ENCODE measurements around the gene PPEF1. TPM values are rescaled to one million over a fixed set of nuclear protein-coding genes. Genes with fewer than 3 reads are reported as not detected.

Gene PPEF1
- total and polyA plus RNA-seq, 2 of the 8 experiments (the other 6 are each of a cell fraction or from before 2014, with no cell fraction given): 0.08 to 0.30 TPM

GRCh38 chrX:18721683-18722499, 14.4 kb downstream of the PPEF1 start:
- CTCF ChIA-PET (ENCODE audit: partially characterized antibody): interaction anchor here (0.6 kb wide), 2 partner anchors 265 to 657 kb away, joined by 3 read pairs; no protein-coding TSS in a partner anchor
- no peak overlapping the region for H3K23ac ChIP-seq (ENCODE audit: insufficient read length)
- TF ChIP-seq NANOG (IDR thresholded peaks at IDR 0.05; ENCODE audit: insufficient read depth, low read depth, low read length, poor library complexity, severe bottlenecking) (no peak), POLR2A (IDR thresholded peaks at IDR 0.05; ENCODE audit: control extremely low read depth in 1 of 2, low read depth in 2 of 2, low read length in 2 of 2) (no peak), BCL11A (IDR thresholded peaks at IDR 0.05; ENCODE audit: low read depth in 2 of 2, low read length in 2 of 2) (no peak), PHF8 (conservative IDR thresholded peaks at IDR 0.05; ENCODE audit: low read depth, low read length) (no peak), ATF2 (IDR thresholded peaks at IDR 0.05; ENCODE audit: low read length) (no peak), TBP (IDR thresholded peaks at IDR 0.05; ENCODE audit: low read depth, low read length) (no peak), ASH2L (IDR thresholded peaks at IDR 0.05; ENCODE audit: low read length) (no peak), CEBPB (IDR thresholded peaks at IDR 0.05; ENCODE audit: low read depth, low read length) (no peak), SIX5 (IDR thresholded peaks at IDR 0.05; ENCODE audit: low read depth, low read length) (no peak), EZH2 (IDR thresholded peaks at IDR 0.05; ENCODE audit: low read depth, low read length, severe bottlenecking) (no peak), SAP30 (IDR thresholded peaks at IDR 0.05; ENCODE audit: insufficient read depth, insufficient replicate concordance, low read length) (no peak)

More at GRCh38 chrX:18721683-18722499, 14.4 kb downstream of the PPEF1 start:
- DNase-seq (ENCODE audit: low read depth in 1 of 2, low spot score in 2 of 2): no peak
- Histone ChIP-seq H2BK12ac (ENCODE audit: low read depth, low read length) (no peak overlapping the region), H3K4me3 (ENCODE audit: extremely low read depth in 1 of 4, insufficient read depth in 2 of 4, low read depth in 3 of 4, low read length in 4 of 4) (no peak overlapping the region; a peak in 1 of 8 replicates), H2BK20ac (ENCODE audit: low read length) (no peak overlapping the region), H3K18ac (ENCODE audit: extremely low read depth, low read length) (no peak overlapping the region), H3K14ac (ENCODE audit: insufficient read length) (no peak overlapping the region), H2BK120ac (replicated peaks; ENCODE audit: low read depth, low read length) (no peak overlapping the region), H3K56ac (replicated peaks; ENCODE audit: insufficient read length, low read depth, low read length) (no peak overlapping the region), H3K4me1 (replicated peaks in 1 of 4; ENCODE audit: control insufficient read depth in 3 of 4, insufficient read depth in 4 of 4, low read length in 3 of 4) (no peaks in the 10 kb centered on the region), H3K79me1 (ENCODE audit: low read depth, low read length) (no peaks in the 10 kb centered on the region), H3K23me2 (ENCODE audit: low read depth, low read length) (no peaks in the 10 kb centered on the region), H4K91ac (replicated peaks; ENCODE audit: insufficient read length, low read length) (no peak overlapping the region), H3K36me3 (ENCODE audit: control insufficient read depth in 2 of 4, insufficient read depth in 4 of 4, low read length in 3 of 4) (no peaks in the 10 kb centered on the region), H4K20me1 (replicated peaks in 1 of 2; ENCODE audit: control insufficient read depth in 1 of 2, insufficient read depth in 2 of 2, low read length in 2 of 2) (no peaks in the 10 kb centered on the region), H4K5ac (ENCODE audit: insufficient read length, low read depth, low read length) (no peak overlapping the region), H3K9ac (replicated peaks in 1 of 4; ENCODE audit: extremely low read depth in 1 of 4, low read depth in 3 of 4, low read length in 3 of 4) (no peak overlapping the region), H4K8ac (ENCODE audit: extremely low read depth, insufficient read depth, low read length) (no peak overlapping the region), H2BK15ac (ENCODE audit: low read length) (no peak overlapping the region), H2BK5ac (ENCODE audit: low read depth, low read length) (no peak overlapping the region), H3K79me2 (ENCODE audit: control insufficient read depth in 1 of 2, insufficient read depth in 2 of 2, low read length in 2 of 2) (no peaks in the 10 kb centered on the region), H3K27ac (ENCODE audit: low read depth, low read length) (no peak overlapping the region), H3K9me3 (ENCODE audit: insufficient read depth in 2 of 2, low read depth in 1 of 2, low read length in 1 of 2) (no peaks in the 10 kb centered on the region), H2AFZ (ENCODE audit: low read length) (no peak overlapping the region), H2AK5ac (ENCODE audit: low read depth, low read length) (no peak overlapping the region), H3K27me3 (replicated peaks in 1 of 4; ENCODE audit: control insufficient read depth in 3 of 4, extremely low read depth in 1 of 4, insufficient read depth in 3 of 4, low read length in 3 of 4) (no peaks in the 10 kb centered on the region), H3K4me2 (ENCODE audit: insufficient read depth in 1 of 2, low read depth in 2 of 2, low read length in 2 of 2) (no peak overlapping the region), H3K4ac (replicated peaks; ENCODE audit: insufficient read length, low read depth, low read length) (no peak overlapping the region)
- WGBS, 2 experiments (ENCODE audit: extremely low coverage in 1 of 2, insufficient coverage in 1 of 2, insufficient read length in 1 of 2, insufficient replicate concordance in 2 of 2, low coverage in 1 of 2, low lambda C conversion rate in 2 of 2, missing lambda C conversion rate in 1 of 2): 79% methylated on average over 8 of the region's 8 CpGs; no CpG with 5 or more reads in 1 of the 2 experiments
- peak; percentile 32 for FAIRE-seq
- POLR2A ChIA-PET (ENCODE audit: partially characterized antibody): no interaction called here

Measured in H1 (cell line).